ENCODE results near the gene PCYT1B. TPM values are rescaled to one million over a fixed set of nuclear protein-coding genes. Genes with fewer than 3 reads are reported as not detected.

Gene PCYT1B
- total RNA-seq, 4 donors from 2014 or later: 0.36 to 1.1 (median 0.55) TPM

DNA sequence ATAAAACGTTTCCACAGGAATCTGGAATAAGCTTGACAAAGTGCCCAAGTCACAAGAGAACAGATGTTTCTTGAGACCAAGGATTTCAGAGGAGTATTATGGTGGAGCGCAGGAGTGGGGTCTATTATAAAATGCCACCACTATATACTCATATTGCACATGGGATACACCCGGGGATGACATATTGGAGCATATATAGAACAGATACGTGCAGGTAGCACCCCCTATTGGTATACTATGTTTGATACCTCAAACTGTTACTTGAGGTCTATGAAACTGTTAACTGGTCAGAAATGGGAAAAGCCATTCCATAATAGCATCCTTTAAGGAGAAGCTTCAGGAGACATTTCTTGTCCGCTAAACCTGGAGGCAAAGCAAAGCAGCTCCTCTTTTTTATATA lies 86.0 kb downstream of the PCYT1B start:
- Histone ChIP-seq H3K27me3 (no peaks in the 10 kb centered on the region), H3K36me3 (no peaks in the 10 kb centered on the region), H3K4me1 (no peaks in the 10 kb centered on the region), H3K27ac (no peak overlapping the region), H3K9me3 (no peaks in the 10 kb centered on the region), H3K4me3 (no peak overlapping the region)
- no peak for DNase-seq (ENCODE audit: low spot score in 2 of 2)
- WGBS: 62% methylated on average over 5 of the region's 5 CpGs
- no peak for TF ChIP-seq POLR2AphosphoS5 (IDR thresholded peaks at IDR 0.05)
- TF ChIP-seq, protein P1, sequence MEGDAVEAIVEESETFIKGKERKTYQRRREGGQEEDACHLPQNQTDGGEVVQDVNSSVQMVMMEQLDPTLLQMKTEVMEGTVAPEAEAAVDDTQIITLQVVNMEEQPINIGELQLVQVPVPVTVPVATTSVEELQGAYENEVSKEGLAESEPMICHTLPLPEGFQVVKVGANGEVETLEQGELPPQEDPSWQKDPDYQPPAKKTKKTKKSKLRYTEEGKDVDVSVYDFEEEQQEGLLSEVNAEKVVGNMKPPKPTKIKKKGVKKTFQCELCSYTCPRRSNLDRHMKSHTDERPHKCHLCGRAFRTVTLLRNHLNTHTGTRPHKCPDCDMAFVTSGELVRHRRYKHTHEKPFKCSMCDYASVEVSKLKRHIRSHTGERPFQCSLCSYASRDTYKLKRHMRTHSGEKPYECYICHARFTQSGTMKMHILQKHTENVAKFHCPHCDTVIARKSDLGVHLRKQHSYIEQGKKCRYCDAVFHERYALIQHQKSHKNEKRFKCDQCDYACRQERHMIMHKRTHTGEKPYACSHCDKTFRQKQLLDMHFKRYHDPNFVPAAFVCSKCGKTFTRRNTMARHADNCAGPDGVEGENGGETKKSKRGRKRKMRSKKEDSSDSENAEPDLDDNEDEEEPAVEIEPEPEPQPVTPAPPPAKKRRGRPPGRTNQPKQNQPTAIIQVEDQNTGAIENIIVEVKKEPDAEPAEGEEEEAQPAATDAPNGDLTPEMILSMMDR (IDR thresholded peaks at IDR 0.05): no peak
- no peak for TF ChIP-seq POLR2A (IDR thresholded peaks at IDR 0.05)
- TF ChIP-seq EP300 (IDR thresholded peaks at IDR 0.05): no peak

DNA sequence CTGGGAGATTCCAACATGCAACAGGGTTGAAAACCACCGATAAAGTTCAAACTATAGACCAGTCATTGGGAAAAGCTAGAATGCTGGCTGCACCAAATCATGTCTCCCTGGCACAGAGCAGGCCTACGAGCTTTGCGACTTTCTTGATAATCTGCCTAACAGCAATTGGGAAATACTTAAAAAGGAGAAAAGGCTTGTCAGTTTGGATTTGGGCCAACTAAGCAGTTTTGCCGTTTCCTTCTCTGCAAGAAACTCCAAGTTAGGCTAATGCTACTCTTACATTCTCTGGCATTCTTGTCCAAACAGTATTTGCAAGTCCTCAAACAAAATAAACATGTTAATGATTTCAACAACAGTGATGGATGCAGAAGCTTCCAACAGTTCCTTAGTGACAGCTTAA lies 94.1 kb downstream of the PCYT1B start:
- Histone ChIP-seq H3K4me1 (no peaks in the 10 kb centered on the region), H3K27ac (no peak overlapping the region), H3K27me3 (no peaks in the 10 kb centered on the region), H3K36me3 (no peaks in the 10 kb centered on the region), H3K9me3 (no peaks in the 10 kb centered on the region), H3K4me3 (no peak overlapping the region)
- TF ChIP-seq POLR2AphosphoS5 (IDR thresholded peaks at IDR 0.05): no peak
- no peak for TF ChIP-seq EP300 (IDR thresholded peaks at IDR 0.05)
- TF ChIP-seq, protein P1 (IDR thresholded peaks at IDR 0.05): no peak
- no peak for TF ChIP-seq POLR2A (IDR thresholded peaks at IDR 0.05)
- 54% methylated on average over 4 of the region's 4 CpGs for WGBS
- DNase-seq (ENCODE audit: low spot score in 2 of 2): no peak

DNA sequence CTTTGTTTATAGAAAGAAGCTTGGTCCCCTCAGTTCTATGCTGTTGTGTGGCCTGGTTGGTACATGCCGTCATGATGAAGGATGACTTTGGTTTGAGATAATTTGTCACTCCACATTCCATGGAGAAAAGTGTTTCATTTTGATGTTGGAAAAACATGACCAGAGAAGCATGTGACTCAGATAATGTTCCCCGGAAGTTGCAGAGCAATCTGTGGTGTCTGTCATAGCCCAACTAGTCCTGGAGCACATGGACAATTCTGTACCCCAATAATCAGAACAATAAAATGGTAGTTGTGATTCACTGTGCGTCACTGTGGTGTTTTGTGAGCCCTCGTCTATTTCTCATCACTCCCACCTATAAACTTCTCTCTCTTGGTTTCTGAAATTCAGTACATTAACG lies 97.0 kb downstream of the PCYT1B start:
- TF ChIP-seq POLR2A (IDR thresholded peaks at IDR 0.05) (no peak), EP300 (IDR thresholded peaks at IDR 0.05) (no peak), POLR2AphosphoS5 (IDR thresholded peaks at IDR 0.05) (no peak)
- TF ChIP-seq, protein P1 (IDR thresholded peaks at IDR 0.05): no peak
- Histone ChIP-seq H3K27me3 (no peaks in the 10 kb centered on the region), H3K27ac (no peak overlapping the region), H3K36me3 (no peaks in the 10 kb centered on the region), H3K9me3 (no peaks in the 10 kb centered on the region), H3K4me3 (no peak overlapping the region), H3K4me1 (no peaks in the 10 kb centered on the region)
- 82% methylated on average over 5 of the region's 5 CpGs for WGBS
- no peak for DNase-seq (ENCODE audit: low spot score in 2 of 2)

DNA sequence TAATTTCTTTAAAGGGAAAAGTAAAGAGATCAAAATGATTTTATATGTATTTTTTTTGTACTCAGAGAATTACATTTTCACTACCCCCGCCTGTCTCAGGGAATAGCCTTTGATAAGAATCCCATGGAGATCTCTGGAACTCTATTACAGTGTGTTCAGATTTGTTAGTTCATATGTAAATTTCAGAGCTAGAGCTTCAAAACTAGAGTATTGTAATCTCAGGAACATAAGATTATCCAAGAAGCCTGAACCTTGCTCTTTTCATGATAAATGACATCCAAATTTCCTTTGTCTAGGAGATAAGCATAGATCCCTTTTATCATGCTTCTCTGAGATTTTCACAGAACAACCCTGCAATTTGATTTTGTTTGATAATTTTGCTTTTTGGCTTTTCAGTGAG lies 99.2 kb downstream of the PCYT1B start:
- H3K27me3 ChIP-seq: no peaks in the 10 kb centered on the region
- H3K4me3 ChIP-seq: no peak overlapping the region
- no peak overlapping the region for H3K27ac ChIP-seq
- H3K36me3 ChIP-seq: no peaks in the 10 kb centered on the region
- TF ChIP-seq POLR2AphosphoS5 (IDR thresholded peaks at IDR 0.05) (no peak), EP300 (IDR thresholded peaks at IDR 0.05) (no peak), POLR2A (IDR thresholded peaks at IDR 0.05) (no peak)
- TF ChIP-seq, protein P1 (IDR thresholded peaks at IDR 0.05): no peak
- no peak for DNase-seq (ENCODE audit: low spot score in 2 of 2)
- WGBS: 87% methylated on average over 1 of the region's 1 CpG
- H3K9me3 ChIP-seq: no peaks in the 10 kb centered on the region
- H3K4me1 ChIP-seq: no peaks in the 10 kb centered on the region

DNA sequence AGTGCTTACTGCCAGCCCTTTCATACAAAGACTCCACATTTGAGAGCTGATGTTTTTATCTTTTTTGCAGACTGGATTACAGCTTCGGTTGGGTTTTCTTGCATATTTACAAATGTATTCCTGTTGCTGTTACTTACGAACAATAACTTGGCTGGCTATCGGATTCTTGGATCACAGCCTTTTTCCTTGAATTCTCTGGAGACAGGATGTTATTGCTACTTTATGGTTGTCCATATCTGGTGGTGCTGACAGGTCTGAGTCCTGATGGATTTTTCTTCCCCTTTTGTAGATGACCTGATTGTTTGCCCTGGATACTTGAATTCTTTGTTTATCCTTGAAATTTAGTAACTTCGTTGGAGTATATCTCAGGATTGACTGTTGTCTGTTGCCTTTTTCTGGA lies 104.4 kb downstream of the PCYT1B start:
- Histone ChIP-seq H3K27me3 (no peaks in the 10 kb centered on the region), H3K9me3 (no peaks in the 10 kb centered on the region), H3K4me1 (no peaks in the 10 kb centered on the region), H3K36me3 (no peaks in the 10 kb centered on the region), H3K4me3 (no peak overlapping the region), H3K27ac (no peak overlapping the region)
- TF ChIP-seq, protein P1 (IDR thresholded peaks at IDR 0.05): no peak
- TF ChIP-seq POLR2A (IDR thresholded peaks at IDR 0.05) (no peak), POLR2AphosphoS5 (IDR thresholded peaks at IDR 0.05) (no peak), EP300 (IDR thresholded peaks at IDR 0.05) (no peak)
- WGBS: 59% methylated on average over 4 of the region's 4 CpGs
- no peak for DNase-seq (ENCODE audit: low spot score in 2 of 2)
